HG03060 (cell line): Measurements from ENCODE around the gene ATP6V1A.

Source experiments
- ATAC-seq: cut with Tn5 transposase; IDR thresholded peaks from one replicate; pipeline ENCODE4 v1.9.1; 2021; ENCODE audit warnings: low read depth, moderate number of reproducible peaks; ENCODE audit not compliant: unreplicated experiment

ATP6V1A gene

DNA sequence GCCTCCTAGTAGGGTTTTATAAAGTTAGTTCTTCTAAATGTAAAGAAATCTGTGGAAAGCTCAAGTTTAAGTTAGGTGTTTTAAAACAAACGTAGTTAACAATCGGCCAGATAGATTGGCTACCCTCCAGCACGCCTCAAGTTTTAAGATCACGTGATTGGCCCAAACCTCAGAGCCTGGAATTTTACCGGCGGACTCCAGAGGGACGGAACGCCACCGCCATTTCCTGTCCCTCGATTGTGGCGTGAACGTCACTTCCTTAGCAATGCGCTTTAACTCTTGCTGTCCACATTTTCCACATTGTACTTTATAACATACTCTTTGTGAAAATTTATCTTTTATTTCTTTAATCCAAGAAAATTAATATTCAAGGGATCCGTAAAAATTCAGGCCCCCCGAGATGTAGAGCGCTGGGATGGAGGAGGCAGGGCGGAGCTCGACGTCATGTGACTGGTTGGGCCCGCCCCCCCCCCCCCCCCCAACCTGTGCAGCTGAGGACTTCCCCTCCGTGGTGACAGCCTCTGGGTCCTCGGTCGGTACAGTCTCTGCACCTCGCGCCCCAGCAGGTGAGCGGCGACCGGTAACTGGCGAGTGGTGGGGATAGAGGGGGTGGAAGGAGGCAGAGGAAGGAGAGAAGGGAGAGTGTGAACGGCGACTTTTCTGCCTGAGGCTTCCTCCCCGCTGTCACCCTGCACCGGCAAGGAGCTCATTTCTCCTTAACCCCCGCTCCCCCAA is at the start of gene ATP6V1A:
Gene ATP6V1A, plus strand, starts transcription at position 488 of the 735 bp plus-strand sequence. CDS start 31,719 bp downstream, outside the sequence.
- no peak for ATAC-seq

DNA sequence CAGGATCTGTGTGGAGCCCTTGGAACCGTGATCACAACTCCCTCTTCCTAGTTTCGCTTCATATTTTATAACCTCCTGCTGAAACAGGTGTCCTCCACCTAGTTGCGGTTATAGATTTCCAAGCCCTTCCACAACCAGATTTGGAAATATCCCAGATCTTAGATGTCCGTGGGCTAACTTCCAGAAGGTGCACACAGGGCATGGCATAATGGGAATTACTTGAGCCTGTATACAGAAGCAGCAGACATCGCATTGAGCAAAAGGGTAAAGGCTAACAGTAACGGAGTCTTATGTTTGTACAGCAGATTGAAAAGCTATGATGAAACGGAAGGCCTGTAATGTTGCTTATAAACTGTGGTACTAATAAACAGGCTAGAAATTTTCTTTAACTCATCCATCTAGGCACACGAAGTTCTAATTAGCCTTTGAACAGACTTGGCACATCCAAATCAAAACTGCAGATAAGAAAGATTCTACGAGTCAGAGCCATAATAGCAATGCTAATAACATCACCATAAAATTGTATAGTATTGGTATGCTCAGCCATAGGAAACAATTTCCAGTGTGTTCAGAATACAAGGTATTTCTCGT is 49.2 kb upstream of the ATP6V1A start:
- ATAC-seq, result no peak

- ATAC-seq, result no peak
Observed at GRCh38 chr3:113698213-113698742, 48.6 kb upstream of the ATP6V1A start.

- no peak for ATAC-seq
Observed at GRCh38 chr3:113698956-113699355, 47.9 kb upstream of the ATP6V1A start.

- no peak for ATAC-seq
Observed at GRCh38 chr3:113707835-113708234, 39.0 kb upstream of the ATP6V1A start.

DNA sequence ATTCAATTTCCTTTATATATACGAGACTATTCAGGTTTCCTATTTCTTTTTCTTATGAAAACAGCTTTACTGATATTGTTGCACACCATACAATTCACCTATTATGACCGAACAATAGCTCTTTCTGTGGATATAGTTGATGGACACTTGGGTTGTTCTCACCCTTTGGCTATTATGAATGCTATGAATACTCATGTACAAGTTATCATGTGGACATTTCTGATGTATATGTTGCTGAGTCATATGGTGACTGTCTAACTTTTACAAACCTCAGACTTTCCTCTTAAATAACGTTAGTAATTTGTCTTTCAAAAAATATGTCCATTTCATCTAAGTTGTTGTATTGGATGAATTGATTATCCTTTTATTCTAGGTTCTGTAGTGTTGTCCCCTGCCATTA is 34.7 kb upstream of the ATP6V1A start:
- ATAC-seq, result no peak

- ATAC-seq, result no peak
Observed at GRCh38 chr3:113714702-113715101, 32.1 kb upstream of the ATP6V1A start.

DNA sequence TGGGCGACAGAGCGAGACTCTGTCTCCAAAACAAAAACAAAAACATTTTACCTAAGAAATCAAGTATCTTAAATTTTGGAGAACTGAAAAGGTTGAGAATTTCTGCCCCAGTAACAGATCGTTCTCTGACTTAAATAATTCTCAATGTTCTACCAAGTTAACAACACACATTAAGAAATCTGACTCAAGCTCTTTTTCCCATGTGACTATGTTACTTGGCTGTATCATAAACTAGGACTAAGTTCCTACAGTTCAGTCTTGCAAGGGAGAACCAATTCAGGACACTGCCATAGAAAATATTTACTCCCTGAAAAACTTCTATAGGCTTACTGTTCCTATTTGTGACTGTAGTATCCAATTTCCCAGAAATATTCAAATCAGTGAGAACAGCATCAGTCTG is 29.5 kb upstream of the ATP6V1A start:
- no peak for ATAC-seq

- no peak for ATAC-seq
Observed at GRCh38 chr3:113717818-113718217, 29.0 kb upstream of the ATP6V1A start.

GRCh38 chr3:113719294-113719693 is 27.5 kb upstream of the ATP6V1A start:
- no peak for ATAC-seq

GRCh38 chr3:113719758-113720157 is 27.1 kb upstream of the ATP6V1A start:
- no peak for ATAC-seq

DNA sequence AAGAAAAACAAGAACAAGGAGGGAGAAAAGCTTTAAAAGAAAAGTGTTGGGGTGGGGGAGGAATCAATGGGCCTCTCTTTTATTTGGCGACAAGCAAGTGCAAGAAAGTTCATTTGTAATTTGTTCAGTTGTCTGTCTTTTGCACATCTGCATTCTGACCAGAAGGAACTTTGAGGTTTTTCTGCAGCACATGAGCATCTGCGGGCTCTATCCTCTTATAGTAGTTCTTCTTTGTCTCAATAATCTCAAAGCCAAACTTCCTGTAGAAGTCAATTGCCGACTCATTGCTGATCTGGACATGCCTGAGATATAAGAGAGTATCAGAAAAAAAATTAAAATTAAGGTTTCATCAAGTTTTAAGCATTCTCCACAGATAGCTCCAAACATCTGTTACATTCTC is 25.2 kb upstream of the ATP6V1A start:
- no peak for ATAC-seq

DNA sequence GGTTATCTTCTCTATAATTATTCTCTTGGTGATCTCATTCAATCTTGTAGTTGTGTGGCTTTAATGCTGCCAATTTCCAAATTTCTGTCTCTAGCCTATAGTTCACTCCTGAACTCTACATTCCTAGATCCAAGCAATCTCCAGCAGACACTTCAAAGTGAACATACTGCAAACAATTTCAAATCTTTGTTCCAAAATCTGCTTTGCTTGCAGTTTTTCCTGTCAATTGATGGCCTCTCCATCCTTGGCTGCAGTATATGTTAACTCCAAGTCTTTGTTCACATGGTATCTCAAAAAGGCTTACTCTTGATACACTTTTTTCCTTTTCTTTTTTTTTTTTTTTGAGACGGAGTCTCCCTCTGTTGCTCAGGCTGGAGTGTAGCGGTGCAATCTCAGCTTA is 18.2 kb upstream of the ATP6V1A start:
- ATAC-seq, result no peak

DNA sequence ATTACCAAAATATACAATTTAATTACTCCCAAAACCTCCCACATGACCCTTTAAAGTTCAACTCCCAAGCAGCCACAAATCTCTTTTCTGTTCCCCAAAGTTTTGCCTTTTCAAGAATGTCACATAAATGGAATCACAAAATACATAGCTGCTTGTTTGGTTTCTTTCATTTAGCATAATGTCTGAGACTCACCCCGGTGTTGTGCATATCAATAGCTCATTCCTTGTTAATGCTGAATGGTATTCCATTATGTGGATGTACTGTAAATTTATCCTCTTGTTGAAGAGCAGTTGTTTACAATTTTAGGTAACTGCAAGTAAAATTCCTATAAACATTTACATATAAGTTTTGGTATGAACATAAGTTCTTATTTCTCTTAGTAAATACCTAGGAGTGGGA is 16.3 kb upstream of the ATP6V1A start:
- no peak for ATAC-seq

DNA sequence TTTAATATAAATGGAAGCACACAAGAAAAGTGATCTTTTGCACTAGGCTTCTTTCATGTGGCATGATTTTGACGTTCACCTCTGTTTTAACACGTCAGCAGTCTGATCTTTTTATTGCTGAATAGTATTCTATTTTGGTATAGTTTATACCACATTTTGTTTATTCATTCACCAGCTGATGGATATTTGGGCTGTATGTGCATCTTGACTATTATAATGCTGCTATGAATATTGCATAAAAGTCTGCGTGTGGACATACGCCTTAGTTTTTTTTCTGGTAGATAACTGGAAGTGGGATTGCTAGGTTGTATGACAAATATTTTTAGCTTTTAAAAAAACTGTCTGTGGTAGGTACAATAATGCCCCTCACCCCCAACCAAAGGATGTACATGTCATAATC is 15.1 kb upstream of the ATP6V1A start:
- no peak for ATAC-seq

- no peak for ATAC-seq
Observed at GRCh38 chr3:113736548-113737089, 10.2 kb upstream of the ATP6V1A start.

GRCh38 chr3:113741086-113741485 is 5.7 kb upstream of the ATP6V1A start:
- ATAC-seq, result no peak

- no peak for ATAC-seq
Observed at GRCh38 chr3:113741620-113742019, 5.2 kb upstream of the ATP6V1A start.

GRCh38 chr3:113743006-113743630 is 3.7 kb upstream of the ATP6V1A start:
- no peak for ATAC-seq

- peak; percentile 51 for ATAC-seq
Observed at GRCh38 chr3:113744941-113745755, 1.7 kb upstream of the ATP6V1A start.
